Right lobe of liver (tissue), 4 donors: ENCODE results near the gene SUMO4.

Experiments used
- POLR2A ChIP-seq: fragments of 450-650 bp; IDR thresholded peaks from one replicate; pipeline ENCODE4 v1.6.1; 2017; ENCODE audit warnings: antibody characterized with exemption, mild to moderate bottlenecking
- TF ChIP-seq, protein P1 (sequence below), 4 donors: fragments of 200-600 bp in 3 of 4; fragments of 450-650 bp in 1 of 4; IDR thresholded peaks; one replicate each; pipeline versions ENCODE4 v1.5.1 to v1.8.0; 2016 to 2022; ENCODE audit warnings: antibody characterized with exemption in 4 of 4, mild to moderate bottlenecking in 2 of 4
- donor health status: DM: no; HTN: no; CAD: no.
- donor health status: DM: no; HTN: no; CAD: no.
- donor health status: DM: no; HTN: yes; CAD: no.

DNA sequence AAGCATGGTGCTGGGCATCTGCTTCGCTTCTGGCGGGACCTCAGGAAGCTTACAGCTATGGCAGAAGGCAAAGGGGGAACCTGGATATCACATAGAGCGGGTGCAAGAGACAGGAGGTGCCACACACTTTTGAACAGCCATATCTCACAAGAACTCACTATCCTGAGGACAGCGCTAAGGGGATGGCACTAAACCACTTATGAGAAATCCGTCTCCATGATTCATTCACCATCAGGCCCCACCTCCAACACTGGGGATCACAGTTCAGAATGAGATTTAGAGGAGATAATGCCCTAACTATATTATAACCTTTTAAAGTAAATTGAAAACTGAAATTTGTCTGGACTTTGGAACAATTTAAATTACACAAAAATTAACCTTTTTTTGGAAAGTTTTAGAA lies 37.8 kb upstream of the SUMO4 start:
- TF ChIP-seq, protein P1, sequence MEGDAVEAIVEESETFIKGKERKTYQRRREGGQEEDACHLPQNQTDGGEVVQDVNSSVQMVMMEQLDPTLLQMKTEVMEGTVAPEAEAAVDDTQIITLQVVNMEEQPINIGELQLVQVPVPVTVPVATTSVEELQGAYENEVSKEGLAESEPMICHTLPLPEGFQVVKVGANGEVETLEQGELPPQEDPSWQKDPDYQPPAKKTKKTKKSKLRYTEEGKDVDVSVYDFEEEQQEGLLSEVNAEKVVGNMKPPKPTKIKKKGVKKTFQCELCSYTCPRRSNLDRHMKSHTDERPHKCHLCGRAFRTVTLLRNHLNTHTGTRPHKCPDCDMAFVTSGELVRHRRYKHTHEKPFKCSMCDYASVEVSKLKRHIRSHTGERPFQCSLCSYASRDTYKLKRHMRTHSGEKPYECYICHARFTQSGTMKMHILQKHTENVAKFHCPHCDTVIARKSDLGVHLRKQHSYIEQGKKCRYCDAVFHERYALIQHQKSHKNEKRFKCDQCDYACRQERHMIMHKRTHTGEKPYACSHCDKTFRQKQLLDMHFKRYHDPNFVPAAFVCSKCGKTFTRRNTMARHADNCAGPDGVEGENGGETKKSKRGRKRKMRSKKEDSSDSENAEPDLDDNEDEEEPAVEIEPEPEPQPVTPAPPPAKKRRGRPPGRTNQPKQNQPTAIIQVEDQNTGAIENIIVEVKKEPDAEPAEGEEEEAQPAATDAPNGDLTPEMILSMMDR (IDR thresholded peaks at IDR 0.05) = no peak
- no peak for TF ChIP-seq POLR2A
